Loucy (cell line): ENCODE results near the gene DDX3Y.

ENCODE experiments used
- H2AFZ ChIP-seq: fragments of 200-600 bp; sonication (generic); 2 replicates; pipeline ENCODE4 v1.6.0; 2016; ENCODE audit warnings: antibody characterized with exemption, mild to moderate bottlenecking, low read length, moderate library complexity
- H3F3A ChIP-seq: fragments of 200-600 bp; 2 replicates; pipeline ENCODE4 v1.6.0; 2016; ENCODE audit warnings: antibody characterized with exemption, low read depth, mild to moderate bottlenecking
- H3K27me3 ChIP-seq: fragments of 200-600 bp; sonication (generic); 2 replicates; pipeline ENCODE4 v1.6.1; 2014; ENCODE audit warnings: low read length, mild to moderate bottlenecking; ENCODE audit not compliant: insufficient read depth, poor library complexity, severe bottlenecking
- H3K36me3 ChIP-seq: fragments of 200-600 bp; sonication (generic); 2 replicates; pipeline ENCODE4 v1.6.1; 2016; ENCODE audit warnings: low read length; ENCODE audit not compliant: insufficient read depth
- H3K4me1 ChIP-seq: fragments of 200-600 bp; sonication (generic); 2 replicates; pipeline ENCODE4 v1.5.1; 2014; ENCODE audit warnings: low read length, mild to moderate bottlenecking; ENCODE audit not compliant: insufficient read depth, poor library complexity, severe bottlenecking
- H3K4me2 ChIP-seq: fragments of 200-600 bp; sonication (generic); 2 replicates; pipeline ENCODE4 v1.6.0; 2014; ENCODE audit warnings: antibody characterized with exemption, low read length, low read depth, mild to moderate bottlenecking; ENCODE audit not compliant: poor library complexity, severe bottlenecking
- H3K4me3 ChIP-seq: fragments of 200-600 bp; sonication (generic); 2 replicates; pipeline ENCODE4 v1.5.1; 2014; ENCODE audit warnings: low read length, mild to moderate bottlenecking, mixed read lengths; ENCODE audit not compliant: poor library complexity, severe bottlenecking
- H3K79me2 ChIP-seq: fragments of 200-600 bp; sonication (generic); 2 replicates; pipeline ENCODE4 v1.6.1; 2014; ENCODE audit warnings: low read length; ENCODE audit not compliant: insufficient read depth
- H3K9ac ChIP-seq: fragments of 200-600 bp; sonication (generic); 2 replicates; pipeline ENCODE4 v1.6.0; 2014; ENCODE audit warnings: mild to moderate bottlenecking, low read depth, low read length, moderate library complexity; ENCODE audit not compliant: poor library complexity, severe bottlenecking
- H3K9me2 ChIP-seq: fragments of 200-600 bp; sonication (generic); replicated peaks from 2 replicates; pipeline ENCODE4 v1.6.1; 2016; ENCODE audit warnings: low read depth, low read length, mixed read lengths
- H3K9me3 ChIP-seq: fragments of 200-600 bp; sonication (generic); 2 replicates; pipeline ENCODE4 v1.6.1; 2014; ENCODE audit warnings: mild to moderate bottlenecking, antibody characterized with exemption, low read length, low read depth; ENCODE audit not compliant: insufficient read depth
- H4K20me1 ChIP-seq: fragments of 200-600 bp; sonication (generic); 2 replicates; pipeline ENCODE4 v1.6.0; 2014; ENCODE audit warnings: antibody characterized with exemption, low read length, mild to moderate bottlenecking; ENCODE audit not compliant: insufficient read depth, poor library complexity, severe bottlenecking
- CTCF ChIP-seq: fragments of 200-600 bp; sonication (generic); conservative IDR thresholded peaks from 2 replicates; pipeline ENCODE4 v1.5.1; 2014; ENCODE audit warnings: mild to moderate bottlenecking, antibody characterized with exemption, low read length
- EZH2phosphoT487 ChIP-seq: fragments of 200-600 bp; IDR thresholded peaks from 2 replicates; pipeline ENCODE4 v1.6.1; 2018; ENCODE audit warnings: antibody characterized with exemption, mild to moderate bottlenecking, moderate library complexity, borderline replicate concordance

The DDX3Y gene

GRCh38 chrY:12941725-12942687, 37.3 kb downstream of the DDX3Y start:
- H3K27me3 ChIP-seq = no peaks in the 10 kb centered on the region
- no peaks in the 10 kb centered on the region for H3K79me2 ChIP-seq
- no peaks in the 10 kb centered on the region for H3K9me3 ChIP-seq
- H3K4me3 ChIP-seq = no peak overlapping the region
- H3K36me3 ChIP-seq = no peaks in the 10 kb centered on the region
- TF ChIP-seq CTCF (no peak), EZH2phosphoT487 (no peak)
- no peaks in the 10 kb centered on the region for H4K20me1 ChIP-seq
- H3K4me1 ChIP-seq = no peaks in the 10 kb centered on the region
- no peak overlapping the region for H2AFZ ChIP-seq
- no peaks in the 10 kb centered on the region for H3K9me2 ChIP-seq
- H3K9ac ChIP-seq = no peak overlapping the region
- H3K4me2 ChIP-seq = no peak overlapping the region
- H3F3A ChIP-seq = no peaks in the 10 kb centered on the region
